IMR-90 (cell line): Measurements from ENCODE around the gene PRDM15. TPM values are rescaled to one million over a fixed set of nuclear protein-coding genes. Genes with fewer than 3 reads are reported as not detected.

ENCODE experiments used
- ATAC-seq: fragments of 200-7000 bp; cut with Tn5 transposase; 2 replicates; pipeline ENCODE4 v1.9.1; 2020; ENCODE audit warnings: low read depth, mild to moderate bottlenecking, moderate library complexity
- BruUV-seq: library from RNA; stranded (reverse); fragments of 400-500 nt; replicated peaks from 2 replicates; lab custom pipeline; 2021; lab: Mats Ljungman, UMichigan
- CTCF ChIA-PET: fragments of 300-600 bp; formaldehyde crosslinking; extraction: SDS; loops from one replicate; lab custom pipeline; 2021; ENCODE audit warnings: antibody characterized with exemption; lab: Yijun Ruan, JAX
- POLR2A ChIA-PET: fragments of 300-600 bp; sonication (Branson Sonifier 250); formaldehyde crosslinking; loops from one replicate; lab custom pipeline; 2022; ENCODE audit warnings: antibody characterized with exemption; ENCODE audit not compliant: unreplicated experiment; lab: Charles Lee
- DNase-seq: peaks from one replicate; pipeline ENCODE4 v3.0.0; 2013
- H2AFZ ChIP-seq: replicated peaks from 2 replicates; pipeline ENCODE3; 2013; ENCODE audit warnings: low read length, mild to moderate bottlenecking; ENCODE audit not compliant: poor library complexity
- H2AK5ac ChIP-seq: 2 replicates; pipeline ENCODE4 v1.6.1; 2013; ENCODE audit warnings: low read depth, low read length, inconsistent platforms
- H2AK9ac ChIP-seq: replicated peaks from 2 replicates; pipeline ENCODE3; 2013; ENCODE audit warnings: mild to moderate bottlenecking, low read depth, low read length, moderate library complexity; ENCODE audit not compliant: poor library complexity
- H2BK120ac ChIP-seq: 2 replicates; pipeline ENCODE4 v1.6.1; 2013; ENCODE audit warnings: low read depth, low read length, inconsistent platforms
- H2BK15ac ChIP-seq: 3 replicates; pipeline ENCODE4 v1.6.1; 2013; ENCODE audit warnings: low read depth, low read length, inconsistent platforms
- H2BK20ac ChIP-seq: 2 replicates; pipeline ENCODE4 v1.6.1; 2013; ENCODE audit warnings: low read depth, mild to moderate bottlenecking, inconsistent platforms, low read length, moderate library complexity
- H2BK5ac ChIP-seq: 2 replicates; pipeline ENCODE4 v1.6.1; 2013; ENCODE audit warnings: mild to moderate bottlenecking, low read depth, low read length, inconsistent platforms; ENCODE audit not compliant: poor library complexity, severe bottlenecking
- H3K14ac ChIP-seq: replicated peaks from 2 replicates; pipeline ENCODE4 v1.6.1; 2013; ENCODE audit warnings: low read depth, low read length, inconsistent platforms
- H3K18ac ChIP-seq: 2 replicates; pipeline ENCODE4 v1.6.1; 2013; ENCODE audit warnings: low read depth, low read length, control low read depth
- H3K23ac ChIP-seq: 2 replicates; pipeline ENCODE4 v1.6.1; 2013; ENCODE audit warnings: low read depth, low read length, inconsistent platforms
- H3K27ac ChIP-seq: 2 replicates; pipeline ENCODE4 v1.5.1; 2013; ENCODE audit warnings: mild to moderate bottlenecking, control low read depth, low read length; ENCODE audit not compliant: insufficient read depth
- H3K27me3 ChIP-seq: 2 replicates; pipeline ENCODE4 v1.6.1; 2013; ENCODE audit warnings: low read length; ENCODE audit not compliant: control insufficient read depth, insufficient read depth
- H3K36me3 ChIP-seq: 2 replicates; pipeline ENCODE4 v1.6.1; 2013; ENCODE audit warnings: low read length, mixed read lengths; ENCODE audit not compliant: control insufficient read depth, insufficient read depth
- H3K4ac ChIP-seq: 2 replicates; pipeline ENCODE4 v1.6.1; 2013; ENCODE audit warnings: low read depth, low read length, inconsistent platforms
- H3K4me1 ChIP-seq: 2 replicates; pipeline ENCODE4 v1.6.1; 2013; ENCODE audit warnings: low read length, mixed read lengths; ENCODE audit not compliant: control insufficient read depth, insufficient read depth
- H3K4me2 ChIP-seq: 2 replicates; pipeline ENCODE4 v1.6.1; 2013; ENCODE audit warnings: low read depth, mild to moderate bottlenecking, control low read depth, low read length, moderate library complexity
- H3K4me3 ChIP-seq: 2 replicates; pipeline ENCODE4 v1.5.1; 2013; ENCODE audit warnings: low read depth, mild to moderate bottlenecking, control low read depth, low read length, moderate library complexity; ENCODE audit not compliant: insufficient read depth
- H3K56ac ChIP-seq: 2 replicates; pipeline ENCODE4 v1.6.1; 2013; ENCODE audit warnings: low read length, inconsistent platforms; ENCODE audit not compliant: insufficient read depth; ENCODE audit errors: extremely low read depth
- H3K79me1 ChIP-seq, 2 experiments: 2 replicates each; pipeline ENCODE4 v1.6.1; 2013; ENCODE audit warnings: low read length in 2 of 2, inconsistent platforms in 1 of 2, low read depth in 1 of 2
- H3K9ac ChIP-seq: 2 replicates; pipeline ENCODE4 v1.6.1; 2013; ENCODE audit warnings: low read depth, low read length, control low read depth
- H3K9me1 ChIP-seq: 2 replicates; pipeline ENCODE4 v1.6.1; 2013; ENCODE audit warnings: low read length, inconsistent platforms; ENCODE audit not compliant: insufficient read depth
- H3K9me3 ChIP-seq: 2 replicates; pipeline ENCODE4 v1.6.1; 2013; ENCODE audit warnings: low read length; ENCODE audit not compliant: control insufficient read depth, insufficient read depth
- H4K20me1 ChIP-seq: 2 replicates; pipeline ENCODE4 v1.6.1; 2013; ENCODE audit warnings: low read length, inconsistent platforms; ENCODE audit not compliant: insufficient read depth
- H4K5ac ChIP-seq: 2 replicates; pipeline ENCODE4 v1.6.1; 2013; ENCODE audit warnings: mild to moderate bottlenecking, low read depth, low read length, control low read depth
- H4K8ac ChIP-seq, 2 experiments: 2 replicates each; pipeline ENCODE4 v1.6.1; 2013; ENCODE audit warnings: low read depth in 2 of 2, low read length in 2 of 2, control low read depth in 1 of 2, inconsistent platforms in 1 of 2
- H4K91ac ChIP-seq: 2 replicates; pipeline ENCODE4 v1.6.1; 2013; ENCODE audit warnings: low read depth, low read length, inconsistent platforms; ENCODE audit not compliant: insufficient read depth
- BHLHE40 ChIP-seq: fragments of 150-350 bp; IDR thresholded peaks from 2 replicates; pipeline ENCODE4 v1.6.1; 2016; ENCODE audit warnings: mild to moderate bottlenecking, low read depth, low read length
- CEBPB ChIP-seq: IDR thresholded peaks from 2 replicates; pipeline ENCODE4 v1.6.1; 2012; ENCODE audit warnings: low read depth, low read length, improper control_type of control experiment
- FOS ChIP-seq: fragments of 150-350 bp; IDR thresholded peaks from 2 replicates; pipeline ENCODE4 v1.6.1; 2016; ENCODE audit warnings: low read depth, low read length
- MAFK ChIP-seq: IDR thresholded peaks from 2 replicates; pipeline ENCODE4 v1.6.1; 2012; ENCODE audit warnings: low read depth, low read length, improper control_type of control experiment
- MAZ ChIP-seq: IDR thresholded peaks from 2 replicates; pipeline ENCODE4 v1.6.1; 2012; ENCODE audit warnings: low read depth, mild to moderate bottlenecking, low read length, improper control_type of control experiment, moderate library complexity, borderline replicate concordance
- MXI1 ChIP-seq: IDR thresholded peaks from 2 replicates; pipeline ENCODE4 v1.6.1; 2012; ENCODE audit warnings: low read depth, mild to moderate bottlenecking, low read length, moderate library complexity, borderline replicate concordance
- RAD21 ChIP-seq: IDR thresholded peaks from 2 replicates; pipeline ENCODE4 v1.6.1; 2012; ENCODE audit warnings: low read length, improper control_type of control experiment
- RCOR1 ChIP-seq: IDR thresholded peaks from 2 replicates; pipeline ENCODE4 v1.6.1; 2012; ENCODE audit warnings: mild to moderate bottlenecking, low read length, improper control_type of control experiment; ENCODE audit not compliant: insufficient replicate concordance
- RFX5 ChIP-seq: IDR thresholded peaks from 2 replicates; pipeline ENCODE4 v1.8.0; 2012; ENCODE audit warnings: low read depth, mild to moderate bottlenecking, low read length, moderate library complexity
- SMC3 ChIP-seq: fragments of 150-350 bp; IDR thresholded peaks from 2 replicates; pipeline ENCODE4 v1.6.1; 2016; ENCODE audit warnings: low read depth, mild to moderate bottlenecking, antibody characterized with exemption, low read length, moderate library complexity
- WGBS, 2 experiments: methylation state at CpG; one replicate each; pipeline versions ENCODE4 v1.1.5 to v1.1.7; 2013; ENCODE audit warnings: missing lambda C conversion rate in 2 of 2; ENCODE audit not compliant: insufficient read length in 1 of 2; ENCODE audit errors: extremely low coverage in 2 of 2; 5-methylcytosine and 5-hydroxymethylcytosine counted together
- dilution Hi-C: fragments of 300-500 bp; cut with HindIII; formaldehyde crosslinking; loops from one replicate; pipeline ENCODE4 v1.14.3; 2018; ENCODE audit warnings: low sequenced_read_pairs; ENCODE audit not compliant: unreplicated experiment
- in situ Hi-C: fragments of 300-500 bp; cut with MboI; formaldehyde crosslinking; loops from 3 replicates; pipeline ENCODE4 v1.14.3; 2019; ENCODE audit warnings: low sequenced_read_pairs, inconsistent platforms, mixed read lengths
- intact Hi-C: fragments of 100-400 bp; cut with micrococcal nuclease; formaldehyde crosslinking; loops from 2 replicates; pipeline ENCODE4 v1.10.0; 2022
- polyA plus RNA-seq, 3 experiments: library from polyadenylated mRNA; depleted of rRNA; stranded (reverse); fragments of >200 nt; gene quantifications; 2 replicates each; pipeline ENCODE4 v1.2.3, GENCODE V29; 2012; ENCODE audit warnings: low replicate concordance in 1 of 3
- total RNA-seq: library from RNA; depleted of rRNA; stranded (reverse); fragments of >200 nt; gene quantifications from 2 replicates; pipeline ENCODE4 v1.2.3, GENCODE V29; 2012
- TF ChIP-seq, protein P1 (sequence below): fragments of 150-350 bp; IDR thresholded peaks from 2 replicates; pipeline ENCODE4 v1.6.1; 2016; ENCODE audit warnings: low read depth, mild to moderate bottlenecking, low read length, moderate library complexity, borderline replicate concordance
- TF ChIP-seq, protein P2 (sequence below): fragments of 150-350 bp; IDR thresholded peaks from 2 replicates; pipeline ENCODE4 v1.6.1; 2017; ENCODE audit warnings: mild to moderate bottlenecking, antibody characterized with exemption, low read length, low read depth

PRDM15 gene
- total and polyA plus RNA-seq, 2 of the 4 experiments (the other 2 are of a cell fraction) = 7.3 to 8.8 TPM

DNA sequence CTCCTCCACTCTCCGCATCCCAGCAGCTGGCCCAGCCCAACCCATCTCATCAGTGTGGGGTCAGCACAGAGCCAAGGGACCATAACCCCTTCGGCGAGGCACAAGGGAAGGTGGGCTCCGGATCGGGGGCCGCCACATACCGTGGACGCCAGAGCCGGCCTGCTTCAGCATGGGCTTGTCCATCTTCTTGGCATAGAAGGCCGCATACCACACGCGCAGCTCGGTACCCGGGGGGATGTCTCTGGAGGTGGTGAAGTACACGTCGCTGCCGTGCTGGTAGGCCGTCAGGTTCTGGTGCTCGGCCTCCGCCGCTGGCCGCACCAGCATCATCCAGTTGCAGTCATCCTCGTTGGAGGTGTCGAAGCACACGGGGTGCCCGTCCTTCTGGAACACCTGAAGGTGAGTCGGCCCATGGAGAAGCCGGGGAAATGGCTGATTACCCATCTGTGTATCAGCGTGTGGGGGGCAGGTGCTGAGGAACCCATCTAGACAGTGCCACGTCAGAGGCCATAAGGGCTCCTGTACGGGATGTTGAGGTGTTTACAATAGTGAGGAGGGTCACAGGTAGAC is 24.6 kb downstream of the PRDM15 start:
- H3K9me1 ChIP-seq = 0 out of 2 replicates have a peak, but pooled peaks cover 4% of the 10 kb centered on the region
- H3K9ac ChIP-seq = no peak overlapping the region
- no peak overlapping the region for H3K14ac ChIP-seq
- no TSS peak for BruUV-seq
- H3K27ac ChIP-seq = no peak overlapping the region
- H2BK5ac ChIP-seq = no peak overlapping the region
- intact Hi-C loops = no loop called here
- no peaks in the 10 kb centered on the region for H4K20me1 ChIP-seq
- no peak for TF ChIP-seq MAZ
- no peak for TF ChIP-seq SMC3
- no peak for TF ChIP-seq MXI1
- TF ChIP-seq RCOR1 = no peak
- no peak for TF ChIP-seq RAD21
- TF ChIP-seq RFX5 = no peak
- no peak for TF ChIP-seq MAFK
- no peak for TF ChIP-seq CEBPB
- TF ChIP-seq, protein P1, sequence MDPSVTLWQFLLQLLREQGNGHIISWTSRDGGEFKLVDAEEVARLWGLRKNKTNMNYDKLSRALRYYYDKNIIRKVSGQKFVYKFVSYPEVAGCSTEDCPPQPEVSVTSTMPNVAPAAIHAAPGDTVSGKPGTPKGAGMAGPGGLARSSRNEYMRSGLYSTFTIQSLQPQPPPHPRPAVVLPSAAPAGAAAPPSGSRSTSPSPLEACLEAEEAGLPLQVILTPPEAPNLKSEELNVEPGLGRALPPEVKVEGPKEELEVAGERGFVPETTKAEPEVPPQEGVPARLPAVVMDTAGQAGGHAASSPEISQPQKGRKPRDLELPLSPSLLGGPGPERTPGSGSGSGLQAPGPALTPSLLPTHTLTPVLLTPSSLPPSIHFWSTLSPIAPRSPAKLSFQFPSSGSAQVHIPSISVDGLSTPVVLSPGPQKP = no peak
- TF ChIP-seq, protein P2, sequence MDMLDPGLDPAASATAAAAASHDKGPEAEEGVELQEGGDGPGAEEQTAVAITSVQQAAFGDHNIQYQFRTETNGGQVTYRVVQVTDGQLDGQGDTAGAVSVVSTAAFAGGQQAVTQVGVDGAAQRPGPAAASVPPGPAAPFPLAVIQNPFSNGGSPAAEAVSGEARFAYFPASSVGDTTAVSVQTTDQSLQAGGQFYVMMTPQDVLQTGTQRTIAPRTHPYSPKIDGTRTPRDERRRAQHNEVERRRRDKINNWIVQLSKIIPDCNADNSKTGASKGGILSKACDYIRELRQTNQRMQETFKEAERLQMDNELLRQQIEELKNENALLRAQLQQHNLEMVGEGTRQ = no peak
- no peak for TF ChIP-seq BHLHE40
- TF ChIP-seq FOS = no peak
- H4K8ac ChIP-seq = no peak overlapping the region
- H3K56ac ChIP-seq = no peak overlapping the region
- no peak overlapping the region for H3K4me2 ChIP-seq
- no peak overlapping the region for H4K5ac ChIP-seq
- H3K27me3 ChIP-seq = no peaks in the 10 kb centered on the region
- H3K4me1 ChIP-seq = no peaks in the 10 kb centered on the region
- ATAC-seq (no peak), DNase-seq (no peak)
- H3K4me3 ChIP-seq = no peak overlapping the region
- H3K79me1 ChIP-seq = no peaks in the 10 kb centered on the region
- H2BK15ac ChIP-seq = no peak overlapping the region
- no peak overlapping the region for H2BK20ac ChIP-seq
- POLR2A ChIA-PET = no interaction called here
- H2AK5ac ChIP-seq = no peak overlapping the region
- CTCF ChIA-PET = interaction anchor here (1.3 kb wide), 1 partner anchor 18 kb away, joined by 3 read pairs; no protein-coding TSS in a partner anchor
- H3K18ac ChIP-seq = no peak overlapping the region
- peaks cover 29% of the 10 kb centered on the region for H3K36me3 ChIP-seq
- no peak overlapping the region for H4K91ac ChIP-seq
- dilution Hi-C loops = no loop called here
- H2BK120ac ChIP-seq = no peak overlapping the region
- H2AFZ ChIP-seq = no peak overlapping the region
- no peaks in the 10 kb centered on the region for H3K9me3 ChIP-seq
- in situ Hi-C loops = no loop called here
- no peak overlapping the region for H3K4ac ChIP-seq
- no peak overlapping the region for H2AK9ac ChIP-seq
- no peak overlapping the region for H3K23ac ChIP-seq
- WGBS, 2 experiments = 96% methylated on average over 17 of the region's 31 CpGs; no CpG with 5 or more reads in 1 of the 2 experiments
